GM12864 (cell line): ENCODE data around the gene KCNE5.

ENCODE experiments used
- DNase-seq: peaks from one replicate; pipeline ENCODE4 v3.0.0-alpha.2; 2011; ENCODE audit warnings: low read depth
- H3K4me3 ChIP-seq: 2 replicates; pipeline ENCODE4 v1.5.1; 2011; ENCODE audit warnings: mild to moderate bottlenecking, low read depth, low read length, control low read depth
- CTCF ChIP-seq: IDR thresholded peaks from 2 replicates; pipeline ENCODE4 v1.5.1; 2011; ENCODE audit warnings: low read depth, mild to moderate bottlenecking, moderate library complexity, low read length, control low read depth, inconsistent platforms; ENCODE audit errors: missing control alignments

The KCNE5 gene

GRCh38 chrX:109632906-109633504 lies 8.0 kb upstream of the KCNE5 start:
- DNase-seq: no peak
- H3K4me3 ChIP-seq: no peak overlapping the region
- TF ChIP-seq CTCF: peak; percentile 15

GRCh38 chrX:109629310-109629709 lies 4.3 kb upstream of the KCNE5 start:
- no peak for TF ChIP-seq CTCF
- no peak for DNase-seq
- no peak overlapping the region for H3K4me3 ChIP-seq

GRCh38 chrX:109626637-109627036 lies 1.7 kb upstream of the KCNE5 start:
- no peak for DNase-seq
- TF ChIP-seq CTCF: no peak
- H3K4me3 ChIP-seq: no peak overlapping the region

GRCh38 chrX:109623997-109624396 lies 975 bp downstream of the KCNE5 start:
- TF ChIP-seq CTCF: no peak
- no peak for DNase-seq
- no peak overlapping the region for H3K4me3 ChIP-seq

GRCh38 chrX:109622270-109622669 lies 2.7 kb downstream of the KCNE5 start:
- TF ChIP-seq CTCF: no peak
- no peak overlapping the region for H3K4me3 ChIP-seq
- DNase-seq: no peak

GRCh38 chrX:109619771-109620170 lies 5.2 kb downstream of the KCNE5 start:
- no peak overlapping the region for H3K4me3 ChIP-seq
- TF ChIP-seq CTCF: no peak
- no peak for DNase-seq

- no peak for TF ChIP-seq CTCF
- no peak overlapping the region for H3K4me3 ChIP-seq
Observed at GRCh38 chrX:109614951-109615350, 10.0 kb downstream of the KCNE5 start.

More at GRCh38 chrX:109614951-109615350, 10.0 kb downstream of the KCNE5 start:
- no peak for DNase-seq
